Hematopoietic multipotent progenitor cell treated with erythropoietin and hydrocortisone succinate and interleukin-3 and kit ligand, for 15 days (in vitro differentiated cells): ENCODE results near the gene NRGN.
A peak's percentile ranks its signal among the peaks of the same experiment; 100 is the strongest.

Experiments used
- DNase-seq: peaks from one replicate; pipeline ENCODE4 v3.0.0-alpha.2; 2015; ENCODE audit warnings: low spot score

NRGN gene

GRCh38 chr11:124788521-124788920 is 48.8 kb downstream of the NRGN start:
- DNase-seq = no peak

DNA sequence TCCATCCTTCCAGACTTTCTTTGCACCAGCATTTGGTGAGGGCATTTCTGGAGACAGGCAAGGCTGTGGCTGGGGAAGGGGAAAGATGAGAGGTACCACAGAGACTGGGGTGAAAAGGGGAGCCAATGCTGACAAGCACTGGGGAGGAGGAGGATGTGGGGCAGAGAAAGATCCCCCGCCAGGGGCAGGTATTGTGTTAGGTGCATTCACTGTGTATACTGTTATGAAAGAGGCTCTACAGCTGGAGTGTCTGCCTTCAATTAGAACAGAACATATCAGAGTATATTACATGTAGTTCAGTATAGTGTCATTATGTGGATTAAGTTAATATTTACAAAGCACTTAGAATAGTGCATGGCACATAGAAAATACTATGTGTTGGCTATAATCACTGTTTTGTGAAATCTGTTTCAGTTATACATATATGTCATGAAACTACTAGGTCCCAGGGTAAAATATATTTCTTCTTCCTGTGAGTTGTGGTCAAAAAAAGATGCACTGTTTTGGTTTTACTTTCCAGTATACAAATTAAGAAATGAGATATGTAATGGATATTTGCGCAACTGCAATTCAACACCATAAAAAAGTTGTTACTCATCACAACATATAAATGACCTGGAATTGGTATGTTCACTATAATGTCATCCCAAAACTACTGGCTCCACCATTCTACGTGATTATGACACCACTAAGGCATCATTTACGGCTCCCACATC is 52.0 kb downstream of the NRGN start:
- DNase-seq = no peak

- peak; percentile 64 for DNase-seq
Measured at GRCh38 chr11:124793466-124794278, 53.9 kb downstream of the NRGN start.

DNA sequence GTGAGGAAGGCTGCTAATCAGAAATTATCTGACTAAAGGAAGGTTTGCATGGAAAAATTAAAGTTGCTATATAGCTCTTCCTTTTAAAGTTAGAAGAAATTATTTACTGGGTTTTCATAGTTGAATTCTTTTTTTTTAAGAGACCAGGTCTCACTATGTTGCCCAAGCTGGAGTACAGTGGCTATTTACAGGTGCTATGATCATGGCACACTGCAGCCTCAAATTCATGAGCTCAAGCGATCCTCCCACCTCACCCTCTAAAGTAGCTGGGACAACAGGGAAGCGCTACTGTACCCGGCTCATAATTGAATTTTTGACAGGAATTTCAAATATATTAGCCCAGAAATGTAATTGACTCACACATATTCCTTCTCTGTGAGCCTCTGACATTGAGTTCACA is 56.6 kb downstream of the NRGN start:
- DNase-seq = no peak
